NCI-H1930 (cell line): ENCODE results near the gene AEBP2.
"Not testable (repeated sequence)": the region's sequence is repeated elsewhere in the genome, so short reads cannot be mapped to it uniquely, and the experiment has no call there.

ENCODE experiments used
- DNase-seq, 2 experiments: peaks; one replicate each; lab custom pipeline; 2025; lab: John Stamatoyannopoulos, UW

The AEBP2 gene, protein sequence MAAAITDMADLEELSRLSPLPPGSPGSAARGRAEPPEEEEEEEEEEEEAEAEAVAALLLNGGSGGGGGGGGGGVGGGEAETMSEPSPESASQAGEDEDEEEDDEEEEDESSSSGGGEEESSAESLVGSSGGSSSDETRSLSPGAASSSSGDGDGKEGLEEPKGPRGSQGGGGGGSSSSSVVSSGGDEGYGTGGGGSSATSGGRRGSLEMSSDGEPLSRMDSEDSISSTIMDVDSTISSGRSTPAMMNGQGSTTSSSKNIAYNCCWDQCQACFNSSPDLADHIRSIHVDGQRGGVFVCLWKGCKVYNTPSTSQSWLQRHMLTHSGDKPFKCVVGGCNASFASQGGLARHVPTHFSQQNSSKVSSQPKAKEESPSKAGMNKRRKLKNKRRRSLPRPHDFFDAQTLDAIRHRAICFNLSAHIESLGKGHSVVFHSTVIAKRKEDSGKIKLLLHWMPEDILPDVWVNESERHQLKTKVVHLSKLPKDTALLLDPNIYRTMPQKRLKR

GRCh38 chr12:19439059-19440018 is at the start of gene AEBP2:
TSS of gene AEBP2 (plus strand) at chr12:19439492. CDS start at chr12:19439700, 208 bp downstream.
- DNase-seq: peak; percentile 76 to 80

DNA sequence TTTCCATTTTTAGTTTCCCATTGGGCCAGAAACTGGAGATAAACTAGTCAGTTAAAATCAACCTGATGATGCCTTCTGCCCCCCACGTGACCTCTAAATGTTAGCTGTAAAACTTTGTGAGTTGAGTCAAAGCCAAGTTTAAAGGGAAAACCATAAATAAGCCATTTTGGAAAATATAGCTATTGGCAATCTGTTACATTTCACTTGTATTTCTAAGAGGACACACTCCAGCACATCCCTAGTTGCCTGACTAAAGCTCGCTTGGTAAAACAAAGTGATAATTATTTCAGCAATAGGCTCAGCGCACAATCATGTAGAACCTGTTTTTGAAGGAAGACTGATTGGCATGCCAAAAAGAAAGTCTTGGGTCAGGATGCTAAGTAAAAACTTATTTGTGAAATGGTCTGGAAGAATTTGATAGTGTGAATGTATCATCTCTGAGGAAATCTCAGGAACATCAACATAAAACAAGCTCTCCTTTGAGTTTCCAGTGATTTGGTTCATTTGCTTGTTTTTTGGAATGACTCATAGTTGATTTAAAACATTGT is 49.2 kb upstream of the AEBP2 start:
- no peak for DNase-seq

DNA sequence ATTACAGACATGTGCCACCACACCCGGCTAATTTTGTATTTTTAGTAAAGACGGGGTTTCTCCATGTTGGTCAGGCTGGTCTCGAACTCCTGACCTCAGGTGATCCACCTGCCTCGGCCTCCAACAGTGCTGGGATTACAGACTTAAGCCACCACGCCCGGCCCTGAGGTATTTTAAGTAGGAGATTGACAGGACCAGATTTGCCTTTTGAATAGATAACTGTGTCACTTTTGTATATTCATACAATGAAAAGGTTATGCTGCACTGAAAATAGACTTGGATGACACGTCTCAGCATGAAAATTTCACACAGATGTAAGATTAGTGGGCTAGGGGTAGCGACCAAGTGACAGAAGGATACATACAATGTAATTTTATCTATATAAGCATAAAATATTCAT is 46.6 kb upstream of the AEBP2 start:
- DNase-seq: not testable (repeated sequence)

DNA sequence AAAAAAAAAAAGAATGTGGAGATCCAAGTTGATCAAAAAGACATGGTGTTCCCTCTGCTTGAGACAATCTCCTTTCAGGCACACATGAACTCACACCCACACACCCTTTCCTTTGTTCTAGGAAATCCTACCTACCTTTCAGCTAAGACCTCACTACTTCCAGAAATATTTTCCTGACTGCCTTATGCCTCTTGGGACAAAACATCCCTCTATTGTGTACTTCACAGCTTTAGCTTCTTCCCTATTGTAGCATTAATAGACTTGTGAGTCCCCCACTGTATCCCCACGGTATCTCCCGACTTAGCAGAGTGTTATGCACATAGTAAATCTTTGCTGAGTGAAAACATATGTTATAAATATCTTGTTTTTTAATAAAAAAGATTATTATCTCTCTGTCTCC is 44.9 kb upstream of the AEBP2 start:
- no peak for DNase-seq

- no peak for DNase-seq
These were observed 41.8 kb upstream of the AEBP2 start for GRCh38 chr12:19397534-19397933.

DNA sequence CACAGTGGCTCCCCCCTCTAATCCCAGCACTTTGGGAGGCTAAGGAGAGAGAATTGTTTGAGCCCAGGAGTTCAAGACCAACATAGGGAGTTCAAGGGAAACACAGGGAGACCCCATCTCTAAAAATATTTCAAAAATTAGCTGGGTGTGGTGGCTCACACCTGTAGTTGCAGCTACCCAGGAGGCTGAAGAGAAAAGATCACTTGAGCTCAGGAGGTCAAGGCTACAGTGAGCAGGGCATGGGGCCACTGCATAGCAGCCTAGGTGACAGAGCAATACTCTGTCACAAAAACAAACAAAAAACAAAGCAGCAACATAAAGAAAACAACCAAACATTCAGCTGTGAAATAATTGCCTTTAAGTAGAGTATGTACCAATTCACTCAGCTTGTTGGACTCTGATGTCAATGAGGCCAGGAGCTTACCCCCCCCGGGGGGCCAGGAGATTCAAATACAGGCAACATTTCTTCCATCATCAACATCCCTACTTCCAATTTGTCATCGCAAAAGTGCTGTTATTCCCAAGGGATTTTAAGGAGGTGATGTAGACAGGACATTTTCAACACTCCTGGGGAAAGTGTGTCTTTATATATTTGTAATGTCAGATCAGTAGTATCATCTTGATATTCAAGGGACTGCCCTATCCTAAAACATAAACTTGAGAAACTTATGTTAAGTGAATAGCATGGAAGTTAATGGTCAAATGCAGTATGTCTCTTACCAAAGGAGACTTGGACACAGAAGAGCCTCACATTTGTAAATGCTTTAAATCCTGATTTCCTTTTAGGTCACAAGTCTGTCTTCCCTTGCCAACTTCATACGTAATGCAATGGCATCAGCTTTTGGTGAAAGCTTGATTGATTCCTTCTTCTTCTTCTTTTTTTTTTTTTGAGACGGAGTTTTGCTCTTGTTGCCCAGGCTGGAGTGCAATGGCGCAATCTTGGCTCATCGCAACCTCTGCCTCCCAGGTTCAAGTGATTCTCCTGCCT is 40.6 kb upstream of the AEBP2 start:
- DNase-seq: no peak

GRCh38 chr12:19400649-19401285 is 38.5 kb upstream of the AEBP2 start:
- DNase-seq: not testable (repeated sequence)

DNA sequence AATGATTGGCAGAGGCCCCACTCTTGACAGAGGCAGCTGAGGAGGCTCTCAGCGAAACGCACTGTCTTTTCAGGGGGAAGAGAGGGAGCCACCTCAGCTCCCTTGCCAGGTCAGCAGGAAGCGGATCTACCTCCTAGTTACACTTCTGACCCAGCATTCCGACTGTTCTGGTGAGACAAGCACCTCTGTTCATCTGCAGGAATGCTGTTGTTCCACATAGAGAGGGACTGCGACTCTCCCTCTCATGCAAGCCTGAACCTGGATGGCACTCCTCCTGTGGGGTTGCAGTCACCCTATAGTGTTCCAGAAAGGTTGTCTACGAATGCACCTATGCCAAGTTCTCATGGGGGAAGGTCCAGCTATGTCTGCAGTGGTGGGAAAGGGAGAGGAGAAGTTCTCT is 37.1 kb upstream of the AEBP2 start:
- DNase-seq: no peak

DNA sequence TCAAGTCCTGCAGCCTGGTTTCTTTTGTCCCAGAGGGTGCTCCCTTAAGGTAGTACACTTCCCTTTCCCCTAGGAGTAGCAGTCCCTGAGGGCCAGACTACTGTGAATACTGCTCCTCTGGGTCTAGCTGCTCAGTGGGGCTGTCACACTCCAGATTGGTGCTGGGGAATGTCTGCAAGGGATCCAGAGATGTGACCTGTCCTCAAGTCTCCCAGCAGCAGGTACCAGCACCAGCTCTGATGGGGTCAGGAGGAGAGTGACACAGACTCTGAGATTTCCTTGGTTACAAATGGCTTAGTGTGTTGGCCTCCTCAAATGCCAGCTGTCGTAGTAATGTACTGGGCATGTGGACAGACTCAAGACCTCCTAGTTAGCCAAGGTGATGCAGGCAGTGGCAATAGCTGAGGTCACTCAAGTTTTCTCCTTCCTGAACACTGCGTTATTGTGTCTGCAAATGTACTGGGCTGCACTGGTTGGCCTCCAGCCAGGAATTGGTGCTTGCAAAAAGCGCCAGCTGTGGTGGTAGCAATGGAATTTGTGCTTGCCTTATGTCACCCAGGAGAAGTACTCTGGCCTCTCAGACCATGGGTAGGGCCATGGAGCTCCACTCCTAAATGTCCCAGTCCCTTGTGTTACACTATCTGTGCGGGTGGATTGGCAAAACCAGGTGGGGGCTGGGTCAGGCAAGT is 36.4 kb upstream of the AEBP2 start:
- DNase-seq: no peak

DNA sequence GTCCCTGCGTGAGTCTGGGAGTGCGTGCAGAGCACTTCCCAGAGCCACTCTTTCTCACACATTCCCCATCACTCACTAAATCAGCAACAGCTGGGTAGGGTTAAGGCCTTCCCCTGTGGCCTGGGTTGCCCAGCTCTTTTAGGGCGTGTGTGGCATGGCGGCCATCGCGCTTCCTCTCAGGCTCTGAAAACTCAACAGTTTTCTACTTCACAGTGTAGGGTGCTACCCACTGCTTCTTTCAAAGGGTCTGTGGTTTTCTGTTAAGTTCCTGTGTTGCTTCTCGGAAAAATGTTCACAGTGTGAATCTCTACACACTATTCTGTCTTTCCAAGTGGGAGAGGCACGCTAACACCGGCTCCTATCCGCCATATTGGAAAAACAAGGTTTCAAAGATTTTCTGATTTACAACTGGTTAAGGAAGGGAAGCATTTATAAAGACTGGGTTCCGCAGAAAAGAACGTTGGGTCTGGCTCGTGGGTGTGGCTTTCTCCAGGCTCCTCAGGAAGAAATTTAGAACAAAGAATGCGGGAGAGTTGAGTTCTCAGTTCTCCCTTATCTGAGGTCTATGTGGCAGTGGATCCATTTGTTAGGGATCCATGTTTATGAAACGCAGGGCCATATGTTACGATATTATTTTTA is 34.9 kb upstream of the AEBP2 start:
- no peak for DNase-seq

DNA sequence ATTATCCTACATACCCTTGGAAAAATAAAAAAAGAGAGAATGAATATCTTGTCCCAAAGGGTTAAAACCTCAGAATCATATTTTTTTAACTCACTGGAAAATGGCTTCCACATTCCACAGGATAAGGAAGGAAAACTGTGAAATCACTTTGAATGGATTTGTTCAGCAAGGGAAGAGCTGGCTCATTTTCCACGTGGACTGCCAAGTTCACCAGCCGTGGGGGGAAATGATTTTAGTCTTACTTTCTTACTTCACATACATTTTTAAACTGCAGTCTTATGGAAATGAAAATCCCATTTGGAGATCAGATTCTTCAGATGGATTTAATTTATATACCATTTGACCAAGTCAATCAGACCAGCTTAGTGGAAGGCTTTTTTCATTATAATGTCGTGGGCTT is 29.9 kb upstream of the AEBP2 start:
- DNase-seq: no peak

GRCh38 chr12:19410211-19410610 is 29.1 kb upstream of the AEBP2 start:
- DNase-seq: no peak

- DNase-seq: no peak
These were observed 28.6 kb upstream of the AEBP2 start for GRCh38 chr12:19410629-19411185.

DNA sequence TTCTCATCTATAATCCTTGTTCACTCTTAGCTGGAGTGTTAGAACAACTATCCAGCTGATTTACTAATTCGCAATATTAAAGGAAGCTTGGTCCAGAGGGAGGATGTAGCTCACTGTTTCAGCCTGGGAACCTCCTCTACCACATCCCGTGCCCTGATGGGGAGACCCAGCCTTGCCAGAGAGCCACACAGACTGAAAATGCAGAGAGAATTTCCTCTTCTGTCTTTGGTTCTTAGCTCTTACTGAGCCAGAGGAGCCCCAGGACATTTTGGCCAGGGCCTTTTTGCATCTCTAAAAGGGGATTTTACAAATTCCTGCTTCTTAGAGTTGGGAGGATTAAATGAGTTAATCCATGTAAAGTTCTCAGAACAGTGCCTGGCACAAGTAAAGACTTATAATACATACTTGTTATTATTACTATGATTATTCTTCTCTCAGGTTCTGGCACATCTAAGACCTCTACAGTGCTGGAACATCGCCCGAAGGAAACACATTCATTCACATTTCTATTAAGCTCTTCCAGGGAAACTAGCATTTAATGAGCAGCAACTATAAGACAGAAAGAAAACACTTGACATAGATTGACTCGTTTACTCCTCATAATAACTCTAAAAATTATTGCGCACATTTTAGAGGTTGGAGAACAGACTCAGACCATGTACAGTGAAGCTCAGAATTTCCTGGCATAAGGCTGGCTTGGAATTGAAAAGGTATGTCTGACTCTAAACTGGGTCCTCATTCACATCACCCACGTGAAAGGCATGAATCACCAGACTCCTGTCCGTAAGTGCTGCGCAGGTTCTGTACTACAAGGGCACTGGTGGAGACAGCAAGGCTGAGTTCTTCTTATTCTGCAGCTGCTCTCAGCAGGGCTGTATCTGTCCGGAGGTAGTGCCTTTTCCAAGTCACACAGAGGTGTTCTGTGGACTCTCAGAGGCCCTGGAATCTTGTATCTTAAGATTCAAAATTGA is 27.8 kb upstream of the AEBP2 start:
- DNase-seq: no peak

GRCh38 chr12:19412844-19413243 is 26.4 kb upstream of the AEBP2 start:
- no peak for DNase-seq

DNA sequence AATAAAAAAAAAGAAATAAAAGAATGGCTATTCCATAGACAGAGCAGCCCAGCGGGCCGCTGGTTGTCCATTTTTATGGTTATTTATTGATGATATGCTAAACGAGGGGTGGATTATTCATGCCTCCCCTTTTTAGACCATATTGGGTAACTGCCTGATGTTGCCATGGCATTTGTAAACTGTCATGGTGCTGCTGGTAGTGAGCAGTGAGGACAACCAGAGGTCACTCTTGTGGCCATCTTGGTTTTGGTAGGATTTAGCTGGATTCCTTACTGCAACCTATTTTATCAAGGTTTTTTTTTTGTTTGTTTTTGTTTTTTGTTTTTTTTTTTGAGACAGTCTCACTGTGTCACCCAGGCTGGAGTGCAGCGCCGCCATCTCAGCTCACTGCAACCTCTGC is 25.7 kb upstream of the AEBP2 start:
- DNase-seq: not testable (repeated sequence)

GRCh38 chr12:19415563-19415962 is 23.7 kb upstream of the AEBP2 start:
- no peak for DNase-seq

DNA sequence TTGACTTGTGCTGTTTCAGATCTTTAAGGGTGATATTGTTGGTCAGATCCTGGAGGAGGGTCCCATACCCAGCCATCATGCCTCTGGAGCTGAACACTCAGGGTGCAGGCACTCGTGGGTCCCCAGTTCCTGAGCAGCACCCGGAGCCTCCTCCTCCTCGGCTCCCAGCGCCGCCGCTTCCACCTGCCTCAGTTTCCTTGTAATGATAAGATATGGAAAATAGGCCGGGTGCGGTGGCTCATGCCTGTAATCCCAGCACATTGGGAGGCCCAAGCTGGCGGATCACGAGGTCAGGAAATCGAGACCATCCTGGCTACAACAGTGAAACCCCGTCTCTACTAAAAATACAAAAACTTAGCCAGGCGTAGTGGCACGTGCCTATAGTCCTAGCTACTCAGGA is 20.2 kb upstream of the AEBP2 start:
- DNase-seq: no peak
